Measurements from ENCODE around the gene RCAN2.

DNA sequence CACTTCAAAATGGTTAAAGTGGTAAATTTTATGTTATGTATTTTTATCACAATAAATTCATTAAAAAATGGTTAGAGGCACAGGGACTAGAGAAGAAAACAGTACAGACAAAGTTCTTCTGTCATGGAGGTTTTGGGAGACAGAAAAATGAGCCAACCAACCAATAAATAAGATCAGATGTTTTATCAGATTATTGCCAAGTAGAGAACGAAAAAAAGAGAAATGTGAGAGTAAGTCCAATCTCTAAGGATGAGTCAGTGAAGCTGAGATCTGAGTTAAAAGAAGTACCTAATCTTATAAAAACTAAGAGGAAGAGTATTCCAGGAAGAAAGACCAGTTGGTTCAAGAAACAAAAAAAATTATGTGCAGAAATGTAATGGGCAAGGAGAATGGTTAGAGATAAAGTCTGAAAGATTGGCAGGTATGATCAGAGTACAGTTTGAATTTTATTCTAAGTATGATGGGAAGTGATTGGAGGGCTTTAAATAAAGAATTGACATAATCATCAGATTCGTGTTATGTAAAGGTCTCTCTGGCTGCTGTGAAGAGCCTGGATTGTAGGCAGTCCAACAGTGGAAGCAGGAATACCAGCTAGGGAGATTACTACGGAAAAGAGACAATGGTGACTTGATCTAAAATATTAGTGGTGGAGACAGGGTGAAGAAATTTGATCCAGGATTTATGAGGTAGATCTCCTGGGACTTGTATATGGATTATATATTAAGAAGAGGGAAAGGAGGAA lies 79.6 kb downstream of the RCAN2 start:
- no peak for TF ChIP-seq EZH2 (optimal IDR thresholded peaks at IDR 0.05; ENCODE audit: low read depth, low read length)
- TF ChIP-seq, protein P1, sequence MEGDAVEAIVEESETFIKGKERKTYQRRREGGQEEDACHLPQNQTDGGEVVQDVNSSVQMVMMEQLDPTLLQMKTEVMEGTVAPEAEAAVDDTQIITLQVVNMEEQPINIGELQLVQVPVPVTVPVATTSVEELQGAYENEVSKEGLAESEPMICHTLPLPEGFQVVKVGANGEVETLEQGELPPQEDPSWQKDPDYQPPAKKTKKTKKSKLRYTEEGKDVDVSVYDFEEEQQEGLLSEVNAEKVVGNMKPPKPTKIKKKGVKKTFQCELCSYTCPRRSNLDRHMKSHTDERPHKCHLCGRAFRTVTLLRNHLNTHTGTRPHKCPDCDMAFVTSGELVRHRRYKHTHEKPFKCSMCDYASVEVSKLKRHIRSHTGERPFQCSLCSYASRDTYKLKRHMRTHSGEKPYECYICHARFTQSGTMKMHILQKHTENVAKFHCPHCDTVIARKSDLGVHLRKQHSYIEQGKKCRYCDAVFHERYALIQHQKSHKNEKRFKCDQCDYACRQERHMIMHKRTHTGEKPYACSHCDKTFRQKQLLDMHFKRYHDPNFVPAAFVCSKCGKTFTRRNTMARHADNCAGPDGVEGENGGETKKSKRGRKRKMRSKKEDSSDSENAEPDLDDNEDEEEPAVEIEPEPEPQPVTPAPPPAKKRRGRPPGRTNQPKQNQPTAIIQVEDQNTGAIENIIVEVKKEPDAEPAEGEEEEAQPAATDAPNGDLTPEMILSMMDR (IDR thresholded peaks at IDR 0.05; ENCODE audit: low read length), result no peak
